ENCODE measurements around the gene PLA2G2F. TPM values are rescaled to one million over a fixed set of nuclear protein-coding genes. Genes with fewer than 3 reads are reported as not detected.

PLA2G2F gene, protein sequence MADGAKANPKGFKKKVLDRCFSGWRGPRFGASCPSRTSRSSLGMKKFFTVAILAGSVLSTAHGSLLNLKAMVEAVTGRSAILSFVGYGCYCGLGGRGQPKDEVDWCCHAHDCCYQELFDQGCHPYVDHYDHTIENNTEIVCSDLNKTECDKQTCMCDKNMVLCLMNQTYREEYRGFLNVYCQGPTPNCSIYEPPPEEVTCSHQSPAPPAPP
- not detected for total RNA-seq
- long read RNA-seq: 0 reads

- intact Hi-C loops (cut with DNase I): no loop called here
- no peak for DNase-seq (ENCODE audit: low spot score)
These were observed at the start of gene PLA2G2F for GRCh38 chr1:20138961-20139550. PLA2G2F (plus strand) TSS chr1:20139323; CDS start chr1:20139428, 105 bp downstream.

DNA sequence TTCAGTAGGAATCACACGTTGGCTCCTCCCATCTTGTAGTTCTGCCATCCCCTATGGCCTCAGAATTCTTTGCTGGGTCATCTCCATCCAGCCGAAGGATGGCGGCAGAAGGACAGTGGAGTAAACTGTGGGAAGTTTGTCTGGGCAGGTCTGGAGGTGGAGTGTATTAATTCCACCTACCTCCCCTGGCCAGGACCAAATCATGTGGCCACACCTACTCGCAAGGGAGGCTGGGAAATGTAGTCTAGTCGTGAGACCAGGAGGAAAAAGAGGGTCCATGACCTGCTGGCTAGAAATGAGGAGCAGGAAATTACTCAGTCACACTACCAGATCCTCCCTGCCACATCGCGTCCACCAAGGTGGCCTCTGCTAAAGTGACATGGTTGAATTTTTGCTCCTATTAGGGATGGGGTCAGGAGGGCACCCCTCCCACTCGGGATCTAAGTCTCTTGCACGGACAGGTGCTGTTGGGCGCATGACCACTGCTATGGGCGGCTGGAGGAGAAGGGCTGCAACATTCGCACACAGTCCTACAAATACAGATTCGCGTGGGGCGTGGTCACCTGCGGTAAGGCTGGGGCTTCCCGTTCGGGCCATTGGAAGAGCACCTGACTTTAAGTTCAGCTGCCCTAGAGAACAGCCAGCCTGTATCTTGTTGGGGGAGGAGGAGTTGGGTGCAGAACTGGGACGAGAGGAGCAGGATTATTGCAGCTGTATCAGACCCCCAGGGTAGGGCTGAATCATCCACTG lies 49.6 kb upstream of the PLA2G2F start:
- DNase-seq (ENCODE audit: low spot score): no peak
- intact Hi-C loops (cut with DNase I): no loop called here

DNA sequence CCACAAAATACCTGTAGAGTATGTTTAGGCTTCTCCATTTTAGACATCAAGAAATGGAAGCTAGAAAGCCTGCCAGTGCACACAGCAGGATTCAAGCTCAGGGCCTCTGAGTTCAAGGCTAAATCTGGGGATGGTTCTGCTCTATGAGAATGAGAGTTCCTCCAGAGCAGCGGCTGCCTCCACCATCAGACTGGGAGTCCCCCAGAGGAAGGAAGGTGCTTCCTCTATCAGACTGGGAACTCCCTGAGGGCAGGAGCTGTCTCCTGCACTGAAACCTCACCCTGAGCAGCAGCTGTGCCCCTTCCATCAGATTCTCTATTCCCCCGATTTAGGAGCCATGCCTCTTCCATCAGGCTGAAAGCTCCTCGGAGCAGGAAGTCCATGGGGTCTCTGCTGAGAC lies 49.0 kb upstream of the PLA2G2F start:
- intact Hi-C loops (cut with DNase I): no loop called here
- DNase-seq (ENCODE audit: low spot score): no peak

- no peak for DNase-seq (ENCODE audit: low spot score)
- intact Hi-C loops (cut with DNase I): no loop called here
These were observed 48.5 kb upstream of the PLA2G2F start for GRCh38 chr1:20090641-20091040.

DNA sequence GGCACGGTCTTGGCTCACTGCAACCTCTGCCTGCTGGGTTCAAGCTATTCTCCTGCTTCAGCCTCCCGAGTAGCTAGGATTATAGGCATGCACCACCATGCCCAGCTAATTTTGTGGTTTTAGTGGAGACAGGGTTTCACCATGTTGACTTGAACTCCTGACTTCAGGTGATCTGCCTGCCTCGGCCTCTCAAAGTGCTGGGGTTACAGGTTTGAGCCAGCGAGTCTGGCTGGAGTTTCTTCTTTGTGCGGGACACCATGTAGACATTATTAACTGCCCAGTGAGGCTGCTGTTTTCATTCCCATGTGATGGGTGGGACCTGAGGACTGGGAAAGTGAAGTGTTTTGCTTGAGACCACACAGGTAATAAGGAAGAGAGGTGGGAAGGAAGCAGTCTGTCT lies 45.8 kb upstream of the PLA2G2F start:
- intact Hi-C loops (cut with DNase I): no loop called here
- DNase-seq (ENCODE audit: low spot score): no peak

DNA sequence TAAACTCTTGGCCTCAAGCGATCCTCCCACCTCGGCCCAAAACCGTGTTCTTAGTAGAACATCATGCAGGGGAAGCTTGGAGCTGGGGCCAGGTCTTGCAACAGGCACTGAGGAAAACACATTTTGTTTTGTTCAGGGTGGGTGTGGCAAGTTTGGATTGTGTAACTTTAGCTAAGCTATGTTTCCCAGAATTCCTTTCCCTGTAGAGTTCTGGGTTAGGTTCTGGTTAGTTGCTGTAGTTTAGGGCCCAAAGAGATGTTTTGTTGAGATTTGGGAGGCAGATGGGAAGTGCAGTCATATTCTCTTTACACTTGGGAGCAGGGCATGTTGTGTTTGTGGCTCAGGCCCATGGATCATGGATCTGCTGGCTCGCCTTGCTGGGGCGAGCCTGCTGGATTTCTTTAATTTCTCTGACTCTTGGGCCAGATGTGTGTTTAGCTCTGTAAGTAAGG lies 45.2 kb upstream of the PLA2G2F start:
- no peak for DNase-seq (ENCODE audit: low spot score)
- intact Hi-C loops (cut with DNase I): no loop called here

DNA sequence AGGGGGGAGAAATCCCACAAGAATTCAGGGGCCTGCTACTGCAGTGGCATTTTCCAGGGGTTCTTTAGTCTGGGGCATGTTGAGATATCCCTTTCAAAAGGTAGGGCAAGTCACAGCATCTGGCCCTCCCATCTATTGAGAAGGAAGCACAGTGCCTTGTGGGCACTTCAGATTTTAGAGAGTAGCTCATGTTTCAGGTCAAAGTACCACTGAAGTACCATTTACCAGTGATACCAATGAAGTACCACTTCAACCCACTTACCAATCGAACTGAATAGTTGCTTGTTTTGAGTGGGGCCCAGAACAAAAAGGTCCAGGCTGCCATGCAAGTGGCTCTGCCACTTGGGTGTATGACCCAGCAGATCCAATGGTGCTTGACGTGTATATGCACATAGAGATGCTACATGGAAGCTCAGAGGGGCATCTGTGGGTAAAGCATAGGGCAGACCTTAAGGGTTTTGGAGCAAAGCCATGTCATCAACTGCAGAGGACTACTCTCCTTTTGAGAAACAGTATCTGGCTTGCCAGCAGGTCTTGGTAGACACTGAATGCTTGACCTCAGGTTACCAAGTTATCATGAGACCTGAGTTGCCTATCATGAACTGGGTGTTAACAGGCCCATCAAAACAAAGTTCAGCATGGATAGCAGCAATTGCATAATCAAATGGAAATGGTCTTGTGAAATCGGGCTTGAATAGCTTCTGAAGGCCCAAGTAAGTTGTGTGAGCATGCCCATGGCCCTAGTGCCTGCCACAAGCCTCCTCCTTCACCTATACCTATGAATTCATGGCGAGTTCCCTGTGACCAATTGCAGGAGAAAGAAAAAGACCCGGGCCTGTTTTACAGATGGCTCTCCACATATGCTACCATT lies 43.3 kb upstream of the PLA2G2F start:
- no peak for DNase-seq (ENCODE audit: low spot score)

DNA sequence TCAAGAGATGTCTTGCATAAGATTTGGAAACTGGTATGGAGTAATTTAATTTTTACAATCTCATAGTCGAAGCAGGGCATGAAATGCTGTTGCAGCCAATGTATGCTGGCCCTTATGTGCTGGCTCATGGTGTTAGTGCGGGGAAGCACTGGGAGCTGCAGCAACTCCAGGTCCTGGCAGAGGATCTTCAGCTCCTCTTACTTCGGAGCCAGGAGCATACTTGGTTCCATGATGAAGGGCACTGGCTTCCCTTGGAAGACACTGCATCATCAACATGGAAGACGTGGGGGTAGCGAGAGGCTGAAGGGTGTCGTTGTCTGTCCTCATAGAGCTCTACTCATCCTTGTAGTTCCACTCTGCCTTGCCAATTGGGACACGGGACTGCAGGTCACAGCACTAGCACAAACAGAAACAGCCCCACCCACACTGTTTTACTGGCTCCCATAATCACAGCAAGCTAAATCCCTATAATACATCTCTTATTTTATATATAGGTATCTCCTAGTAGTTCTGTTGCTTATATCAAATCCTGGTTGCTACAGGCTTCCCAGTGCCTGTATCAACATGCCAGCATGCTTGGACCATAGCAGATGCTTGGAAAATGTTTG lies 42.2 kb upstream of the PLA2G2F start:
- no peak for DNase-seq (ENCODE audit: low spot score)
- intact Hi-C loops (cut with DNase I): loop anchor here (1.0 kb wide), 1 partner anchor 120 kb away; no protein-coding TSS in a partner anchor

More for the DNA sequence above, 43.3 kb upstream of the PLA2G2F start:
- intact Hi-C loops (cut with DNase I): loop anchor here (1.0 kb wide), 1 partner anchor 118 kb away; no protein-coding TSS in a partner anchor

- intact Hi-C loops (cut with DNase I): no loop called here
- no peak for DNase-seq (ENCODE audit: low spot score)
These were observed 39.6 kb upstream of the PLA2G2F start for GRCh38 chr1:20099533-20099932.

DNA sequence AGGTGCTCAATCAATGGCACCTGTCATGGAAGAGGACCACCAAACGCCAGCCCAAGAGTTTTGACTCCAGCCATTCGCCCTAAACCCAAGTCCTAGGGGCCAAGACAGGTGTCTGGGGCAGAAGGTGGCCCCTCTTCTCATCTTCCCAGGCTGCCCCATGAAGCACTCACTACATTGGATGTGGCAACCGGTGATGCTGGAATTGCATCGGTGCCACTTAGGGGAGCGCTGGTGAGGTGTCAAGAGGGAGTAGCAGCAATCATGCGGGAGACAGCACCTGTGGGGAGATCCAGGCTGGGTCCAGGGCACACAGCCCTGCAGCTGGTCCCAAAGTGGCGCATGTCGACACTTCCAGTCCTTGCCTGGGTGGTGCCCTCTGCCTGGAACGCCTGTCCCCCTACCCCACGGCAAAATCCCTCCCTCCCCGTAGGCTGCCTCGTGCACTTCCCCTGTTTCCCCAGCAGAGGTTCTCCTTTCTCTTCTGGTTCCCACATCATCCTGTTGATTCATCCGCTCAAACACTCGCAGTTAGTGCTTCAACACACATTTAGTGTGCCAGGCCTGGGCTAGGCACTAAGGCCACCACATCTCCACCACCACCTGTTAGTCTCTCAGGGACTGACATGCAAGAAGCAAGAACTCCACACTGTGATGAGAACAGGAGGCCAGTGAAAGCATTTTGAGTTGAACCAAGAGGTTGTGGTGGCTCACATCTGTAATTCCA lies 38.3 kb upstream of the PLA2G2F start:
- DNase-seq (ENCODE audit: low spot score): no peak
- intact Hi-C loops (cut with DNase I): loop anchor here (2.0 kb wide), 2 partner anchors 52 to 94 kb away; no protein-coding TSS in a partner anchor

DNA sequence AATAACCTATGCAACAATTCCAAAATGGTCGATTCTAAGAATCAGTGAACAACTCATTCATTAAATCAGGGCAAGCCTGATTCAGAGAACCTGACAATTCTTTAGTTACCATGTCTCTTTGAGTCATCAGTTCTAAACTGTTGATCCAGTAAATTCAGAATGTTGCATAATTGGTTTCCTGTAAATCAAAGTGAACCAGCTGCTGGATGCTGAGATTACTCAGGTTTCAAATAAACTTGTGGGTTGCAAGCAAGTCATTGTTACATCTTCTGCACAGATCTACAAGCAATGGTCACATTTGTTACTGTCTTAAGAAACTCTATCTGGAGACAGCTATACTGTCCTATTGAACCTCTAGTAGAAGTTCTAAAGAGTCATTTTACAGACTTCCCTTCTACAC lies 36.2 kb upstream of the PLA2G2F start:
- DNase-seq (ENCODE audit: low spot score): no peak
- intact Hi-C loops (cut with DNase I): no loop called here

- no peak for DNase-seq (ENCODE audit: low spot score)
- intact Hi-C loops (cut with DNase I): no loop called here
These were observed 33.3 kb upstream of the PLA2G2F start for GRCh38 chr1:20105856-20106255.

- no peak for DNase-seq (ENCODE audit: low spot score)
- intact Hi-C loops (cut with DNase I): no loop called here
These were observed 31.8 kb upstream of the PLA2G2F start for GRCh38 chr1:20107351-20107750.

DNA sequence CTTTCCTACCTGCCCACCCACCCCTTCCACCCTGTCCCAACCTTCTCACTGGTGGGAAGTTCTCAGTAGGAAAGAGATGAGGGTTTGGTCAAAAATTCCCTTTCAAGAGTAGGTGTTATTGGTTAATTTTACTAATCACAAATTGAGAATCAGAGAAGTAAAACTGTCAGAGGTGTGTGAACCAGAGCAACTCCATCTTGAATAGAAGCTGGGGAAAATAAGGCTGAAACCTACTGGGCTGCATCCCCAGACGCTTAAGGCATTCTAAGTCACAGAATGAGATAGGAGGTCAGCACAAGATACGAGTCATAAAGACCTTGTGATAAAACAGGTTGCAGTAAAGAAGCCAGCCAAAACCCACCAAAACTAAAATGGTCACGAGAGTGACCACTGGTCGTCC lies 31.3 kb upstream of the PLA2G2F start:
- no peak for DNase-seq (ENCODE audit: low spot score)
- intact Hi-C loops (cut with DNase I): no loop called here

- DNase-seq (ENCODE audit: low spot score): no peak
- intact Hi-C loops (cut with DNase I): no loop called here
These were observed 30.6 kb upstream of the PLA2G2F start for GRCh38 chr1:20108366-20109123.

GRCh38 chr1:20109223-20109856 lies 29.8 kb upstream of the PLA2G2F start:
- DNase-seq (ENCODE audit: low spot score): no peak
- intact Hi-C loops (cut with DNase I): no loop called here

GRCh38 chr1:20110679-20111078 lies 28.4 kb upstream of the PLA2G2F start:
- DNase-seq (ENCODE audit: low spot score): no peak
- intact Hi-C loops (cut with DNase I): no loop called here

DNA sequence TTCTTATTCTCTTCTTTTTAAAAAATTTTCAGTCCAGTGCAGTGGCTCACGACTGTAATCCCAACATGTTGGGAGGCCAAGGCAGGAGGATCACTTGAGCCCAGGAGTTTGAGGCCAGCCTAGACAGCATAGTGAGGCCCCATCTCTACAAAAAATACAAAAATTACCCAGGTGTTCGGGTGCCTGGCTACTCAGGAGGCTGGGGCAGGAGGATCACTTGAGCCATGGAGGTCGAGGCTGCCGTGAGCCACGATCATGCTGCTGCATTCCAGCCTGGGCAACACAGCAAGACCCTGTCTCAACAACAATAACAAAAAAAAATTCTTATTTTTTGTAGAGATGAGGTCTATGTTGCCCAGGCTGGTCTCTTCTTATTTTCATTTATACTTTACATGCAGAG lies 27.7 kb upstream of the PLA2G2F start:
- intact Hi-C loops (cut with DNase I): no loop called here
- DNase-seq (ENCODE audit: low spot score): no peak

Measured in cardiac septum (tissue), 1 donor.